Fibroblast of lung (primary cell): ENCODE data around the gene GDAP2.

Source experiments
- EZH2 ChIP-seq: IDR thresholded peaks from 2 replicates; pipeline ENCODE4 v1.5.1; 2012; ENCODE audit warnings: low read length, control low read depth, mild to moderate bottlenecking; ENCODE audit errors: missing control alignments
- TF ChIP-seq, protein P1 (sequence below), 2 donors: IDR thresholded peaks in 1 of 2; conservative IDR thresholded peaks in 1 of 2; 1 replicate in 1 of 2; 2 replicates in 1 of 2; pipeline ENCODE4 v1.5.1; 2011 to 2012; ENCODE audit warnings: low read length in 2 of 2, control low read depth in 1 of 2, inconsistent platforms in 1 of 2, low read depth in 1 of 2, mild to moderate bottlenecking in 1 of 2

DNA sequence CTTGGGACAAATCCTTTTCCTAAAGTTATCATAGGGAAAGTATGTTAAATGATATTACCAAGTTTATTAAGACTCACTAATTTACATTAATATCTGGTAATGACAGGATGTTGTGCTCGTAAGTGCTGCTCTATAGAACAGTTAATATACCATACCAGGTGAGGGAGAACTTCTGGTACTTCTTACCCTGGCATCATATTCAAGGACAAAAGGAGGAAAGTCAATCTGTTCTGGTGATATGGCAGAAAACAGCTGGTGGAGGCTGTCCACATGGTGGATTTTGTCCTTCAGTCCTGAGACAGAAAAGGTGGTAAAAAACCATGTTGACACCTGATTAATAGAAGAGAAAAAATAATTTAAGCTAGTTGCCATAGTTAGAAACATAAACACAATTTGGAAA is 51.6 kb downstream of the GDAP2 start:
- TF ChIP-seq, protein P1, sequence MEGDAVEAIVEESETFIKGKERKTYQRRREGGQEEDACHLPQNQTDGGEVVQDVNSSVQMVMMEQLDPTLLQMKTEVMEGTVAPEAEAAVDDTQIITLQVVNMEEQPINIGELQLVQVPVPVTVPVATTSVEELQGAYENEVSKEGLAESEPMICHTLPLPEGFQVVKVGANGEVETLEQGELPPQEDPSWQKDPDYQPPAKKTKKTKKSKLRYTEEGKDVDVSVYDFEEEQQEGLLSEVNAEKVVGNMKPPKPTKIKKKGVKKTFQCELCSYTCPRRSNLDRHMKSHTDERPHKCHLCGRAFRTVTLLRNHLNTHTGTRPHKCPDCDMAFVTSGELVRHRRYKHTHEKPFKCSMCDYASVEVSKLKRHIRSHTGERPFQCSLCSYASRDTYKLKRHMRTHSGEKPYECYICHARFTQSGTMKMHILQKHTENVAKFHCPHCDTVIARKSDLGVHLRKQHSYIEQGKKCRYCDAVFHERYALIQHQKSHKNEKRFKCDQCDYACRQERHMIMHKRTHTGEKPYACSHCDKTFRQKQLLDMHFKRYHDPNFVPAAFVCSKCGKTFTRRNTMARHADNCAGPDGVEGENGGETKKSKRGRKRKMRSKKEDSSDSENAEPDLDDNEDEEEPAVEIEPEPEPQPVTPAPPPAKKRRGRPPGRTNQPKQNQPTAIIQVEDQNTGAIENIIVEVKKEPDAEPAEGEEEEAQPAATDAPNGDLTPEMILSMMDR (conservative IDR thresholded peaks at IDR 0.05 in 1 of 2, IDR thresholded peaks at IDR 0.05 in 1 of 2; ENCODE audit: low read depth in 1 of 2, low read length in 2 of 2), result no peak
- no peak for TF ChIP-seq EZH2
